Fibroblast of the aortic adventitia (primary cell): ENCODE data around the gene SMAD4. TPM values are rescaled to one million over a fixed set of nuclear protein-coding genes. Genes with fewer than 3 reads are reported as not detected.

Source experiments
- DNase-seq: peaks from one replicate; pipeline ENCODE4 v3.0.0-alpha.2; 2010; ENCODE audit warnings: low read depth
- H3K4me3 ChIP-seq: 2 replicates; pipeline ENCODE4 v1.5.1; 2011; ENCODE audit warnings: low read depth, mild to moderate bottlenecking, control low read depth, low read length, moderate library complexity
- total RNA-seq: library from RNA; depleted of rRNA; stranded (reverse); fragments of >200 nt; gene quantifications from 2 replicates; pipeline ENCODE4 v1.2.3, GENCODE V29; 2012; ENCODE audit warnings: low replicate concordance
- TF ChIP-seq, protein P1 (sequence below): IDR thresholded peaks from 2 replicates; pipeline ENCODE4 v1.5.1; 2011; ENCODE audit warnings: mild to moderate bottlenecking, low read length, control low read depth, inconsistent platforms; ENCODE audit not compliant: insufficient read depth

Gene SMAD4
- total RNA-seq, 1 donor: 142 TPM

DNA sequence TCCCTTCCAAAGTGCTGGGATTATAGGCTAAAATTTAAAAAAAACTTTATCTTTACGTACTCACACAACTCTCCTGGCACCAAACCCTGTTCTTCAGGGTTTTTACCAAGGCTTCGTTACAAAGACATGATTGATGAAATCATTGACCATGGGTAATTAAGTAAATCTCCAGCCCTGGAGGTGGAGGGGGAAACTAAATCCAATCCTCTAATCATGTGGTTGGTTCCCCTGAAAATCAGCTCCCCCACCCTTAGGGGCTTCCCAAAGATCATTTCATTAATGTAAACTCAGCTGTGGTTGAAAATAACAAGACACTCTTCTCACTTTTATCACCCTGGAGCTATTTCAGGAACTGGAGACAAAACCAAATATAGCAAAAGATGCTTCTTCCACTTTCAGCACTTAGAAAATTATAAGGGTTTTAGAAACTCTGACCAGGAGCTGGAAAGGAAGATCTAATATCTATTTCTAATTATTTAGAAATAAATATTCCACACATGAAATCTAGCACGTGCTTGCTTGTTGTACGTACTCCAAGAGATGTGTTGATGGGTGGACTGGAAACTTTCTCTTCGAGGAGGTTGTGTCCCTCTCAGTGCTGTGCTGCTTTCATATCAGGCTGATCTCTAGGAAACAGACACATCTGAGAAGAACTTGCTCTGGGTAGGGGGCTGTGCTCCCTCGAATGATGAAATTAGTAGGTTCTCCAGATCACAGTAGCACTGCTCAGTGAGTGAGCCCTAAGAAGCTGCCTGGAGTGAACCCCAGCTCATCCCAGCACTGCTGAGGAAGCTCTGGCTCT lies 67.2 kb downstream of the SMAD4 start:
- TF ChIP-seq, protein P1, sequence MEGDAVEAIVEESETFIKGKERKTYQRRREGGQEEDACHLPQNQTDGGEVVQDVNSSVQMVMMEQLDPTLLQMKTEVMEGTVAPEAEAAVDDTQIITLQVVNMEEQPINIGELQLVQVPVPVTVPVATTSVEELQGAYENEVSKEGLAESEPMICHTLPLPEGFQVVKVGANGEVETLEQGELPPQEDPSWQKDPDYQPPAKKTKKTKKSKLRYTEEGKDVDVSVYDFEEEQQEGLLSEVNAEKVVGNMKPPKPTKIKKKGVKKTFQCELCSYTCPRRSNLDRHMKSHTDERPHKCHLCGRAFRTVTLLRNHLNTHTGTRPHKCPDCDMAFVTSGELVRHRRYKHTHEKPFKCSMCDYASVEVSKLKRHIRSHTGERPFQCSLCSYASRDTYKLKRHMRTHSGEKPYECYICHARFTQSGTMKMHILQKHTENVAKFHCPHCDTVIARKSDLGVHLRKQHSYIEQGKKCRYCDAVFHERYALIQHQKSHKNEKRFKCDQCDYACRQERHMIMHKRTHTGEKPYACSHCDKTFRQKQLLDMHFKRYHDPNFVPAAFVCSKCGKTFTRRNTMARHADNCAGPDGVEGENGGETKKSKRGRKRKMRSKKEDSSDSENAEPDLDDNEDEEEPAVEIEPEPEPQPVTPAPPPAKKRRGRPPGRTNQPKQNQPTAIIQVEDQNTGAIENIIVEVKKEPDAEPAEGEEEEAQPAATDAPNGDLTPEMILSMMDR: no peak
- DNase-seq: no peak
- H3K4me3 ChIP-seq: no peak overlapping the region

DNA sequence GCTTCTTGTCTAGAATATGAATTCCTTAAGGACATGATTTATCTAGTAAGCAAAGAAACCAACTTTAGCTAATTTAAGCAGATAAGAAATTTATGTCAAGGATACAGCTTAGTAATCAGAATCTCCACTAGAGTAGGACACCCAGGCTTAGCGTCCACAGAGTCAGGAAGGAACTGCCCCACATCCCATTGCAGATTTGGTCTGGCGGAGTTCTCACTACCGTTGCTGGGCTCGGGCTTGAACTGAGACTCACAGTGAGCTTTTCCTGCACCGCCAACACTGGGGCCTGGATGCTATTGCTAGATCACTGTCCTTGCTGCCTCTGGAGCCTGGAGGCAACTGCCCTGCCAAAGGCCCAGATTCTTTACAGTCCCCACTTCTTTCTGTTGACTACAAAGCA lies 68.1 kb downstream of the SMAD4 start:
- TF ChIP-seq, protein P1: no peak
- DNase-seq: no peak

DNA sequence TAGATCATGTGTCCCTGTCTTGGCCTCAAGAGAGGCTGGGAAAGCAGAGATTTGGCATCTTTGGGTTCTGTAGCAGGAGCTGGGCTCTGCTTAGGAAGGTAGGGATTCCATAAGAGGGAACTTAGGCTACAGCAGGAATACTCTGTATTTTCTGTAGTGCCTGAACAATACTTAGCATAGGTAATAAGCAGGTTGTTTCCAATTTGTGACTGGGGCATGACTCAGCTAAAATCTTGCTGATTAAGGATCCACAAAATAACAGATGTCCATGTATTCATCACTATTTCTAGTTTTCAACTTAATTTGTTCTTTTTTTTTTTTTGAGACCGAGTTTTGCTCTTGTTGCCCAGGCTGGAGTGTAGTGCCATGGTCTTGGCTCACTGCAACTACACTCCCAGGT lies 68.5 kb downstream of the SMAD4 start:
- DNase-seq: no peak
- TF ChIP-seq, protein P1: no peak

More for the DNA sequence above, 68.1 kb downstream of the SMAD4 start:
- no peak overlapping the region for H3K4me3 ChIP-seq

DNA sequence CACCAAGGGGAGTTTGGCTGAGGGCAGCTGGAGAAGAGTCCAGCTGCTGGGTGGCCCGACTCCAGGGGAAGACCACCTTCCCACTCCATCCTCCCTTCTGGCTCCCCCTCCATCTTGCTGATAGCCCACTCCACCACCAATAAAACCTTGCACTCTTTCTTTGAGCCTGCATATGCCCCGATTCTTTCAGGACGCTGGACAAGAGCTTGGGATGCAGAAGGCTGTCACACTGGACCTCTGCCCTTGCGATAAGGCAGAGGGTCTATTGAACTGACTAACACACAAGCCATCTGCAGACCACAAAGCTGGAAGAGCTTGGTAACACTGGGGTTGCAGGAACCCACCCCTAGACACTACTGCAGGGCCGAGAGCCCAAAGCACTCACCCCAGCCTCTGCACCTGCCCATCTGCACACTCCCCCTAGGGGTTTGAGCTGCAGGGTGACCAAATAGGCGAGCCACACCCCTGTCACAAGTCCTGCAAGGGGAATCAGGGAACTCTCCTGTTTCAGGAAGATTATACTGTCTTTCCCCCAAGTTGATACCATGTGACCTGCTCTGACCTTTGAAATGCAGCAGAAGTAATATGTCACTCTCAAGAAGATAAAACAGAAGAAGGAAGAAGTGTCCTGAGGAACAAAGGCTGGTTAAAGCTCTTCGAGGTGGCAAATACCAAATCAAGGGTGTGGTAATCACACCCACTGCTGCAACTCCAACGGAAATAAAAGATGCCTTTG lies 70.5 kb downstream of the SMAD4 start:
- TF ChIP-seq, protein P1: no peak
- H3K4me3 ChIP-seq: no peak overlapping the region
- DNase-seq: no peak

More for the DNA sequence above, 68.5 kb downstream of the SMAD4 start:
- H3K4me3 ChIP-seq: no peak overlapping the region

DNA sequence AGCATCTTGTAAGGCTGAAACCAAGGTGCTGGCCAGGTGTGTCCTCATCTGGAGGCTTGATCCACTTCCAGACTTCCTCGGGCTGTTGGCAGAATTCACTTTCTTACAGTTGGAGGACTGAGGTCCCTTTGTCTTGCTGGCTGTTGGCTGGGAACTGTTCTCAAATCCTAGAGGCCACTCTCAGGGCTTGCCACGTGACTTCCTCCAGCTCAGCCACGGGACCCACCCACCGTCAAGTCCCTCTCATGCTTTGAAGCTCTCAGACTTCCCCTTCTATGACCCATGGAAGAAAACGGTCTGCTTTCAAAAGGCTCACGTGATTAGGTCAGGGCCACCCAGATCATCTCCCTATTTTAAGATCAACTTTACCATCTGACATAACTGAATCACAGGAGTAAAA lies 77.1 kb downstream of the SMAD4 start:
- TF ChIP-seq, protein P1: no peak
- H3K4me3 ChIP-seq: no peak overlapping the region
- no peak for DNase-seq

- H3K4me3 ChIP-seq: no peak overlapping the region
- TF ChIP-seq, protein P1: no peak
- DNase-seq: no peak
These were observed 77.7 kb downstream of the SMAD4 start for GRCh38 chr18:51107598-51108305.
